GM12878 (cell line): ENCODE data around the gene FAM13C. TPM values are rescaled to one million over a fixed set of nuclear protein-coding genes. Genes with fewer than 3 reads are reported as not detected.

Source experiments
- ATAC-seq: fragments of 200-7000 bp; cut with Tn5 transposase; 3 replicates; pipeline ENCODE4 v1.9.1; 2020; ENCODE audit warnings: mild to moderate bottlenecking, moderate library complexity
- BruUV-seq: library from RNA; stranded (reverse); fragments of 400-500 nt; replicated peaks from 2 replicates; lab custom pipeline; 2021; lab: Mats Ljungman, UMichigan
- CTCF ChIA-PET: fragments of 300-600 bp; sonication (Branson Sonifier 250); formaldehyde crosslinking; extraction: SDS; loops from one replicate; lab custom pipeline; 2021; ENCODE audit warnings: inconsistent platforms; lab: Yijun Ruan, JAX
- POLR2A ChIA-PET: fragments of 350-600 bp; formaldehyde crosslinking; extraction: SDS; loops from one replicate; lab custom pipeline; 2021; ENCODE audit warnings: inconsistent platforms; lab: Charles Lee
- RAD21 ChIA-PET: fragments of 300-600 bp; sonication (Branson Sonifier 250); formaldehyde crosslinking; loops from one replicate; lab custom pipeline; 2023; ENCODE audit warnings: antibody characterized with exemption; ENCODE audit not compliant: unreplicated experiment; lab: Charles Lee
- SMC1A ChIA-PET: fragments of 300-600 bp; sonication (Branson Sonifier 250); formaldehyde crosslinking; loops from one replicate; lab custom pipeline; 2023; ENCODE audit not compliant: unreplicated experiment, uncharacterized antibody; lab: Charles Lee
- DNase-seq: peaks from one replicate; pipeline ENCODE4 v3.0.0-alpha.2; 2011; ENCODE audit warnings: low read depth, low spot score
- FAIRE-seq: peaks from 3 replicates; lab custom pipeline; 2011; peaks lifted over from hg19 to GRCh38; lab: Jason Lieb, UNC
- H2AFZ ChIP-seq: 2 replicates; pipeline ENCODE4 v1.6.0; 2011; ENCODE audit warnings: low read depth, low read length, control low read depth; ENCODE audit not compliant: control insufficient read depth
- H3K27ac ChIP-seq: 2 replicates; pipeline ENCODE4 v1.5.1; 2011; ENCODE audit warnings: control low read depth; ENCODE audit not compliant: control insufficient read depth, insufficient read depth
- H3K27me3 ChIP-seq, 2 experiments: replicated peaks in 1 of 2; 2 replicates each; pipeline versions ENCODE4 v1.6.0 to v1.6.1; 2011; ENCODE audit warnings: low read length in 1 of 2; ENCODE audit not compliant: control insufficient read depth in 2 of 2, insufficient read depth in 2 of 2
- H3K36me3 ChIP-seq, 2 experiments: 2 replicates each; pipeline ENCODE4 v1.5.1; 2011; ENCODE audit warnings: low read length in 1 of 2; ENCODE audit not compliant: control insufficient read depth in 2 of 2, insufficient read depth in 2 of 2
- H3K4me1 ChIP-seq: 2 replicates; pipeline ENCODE4 v1.6.1; 2011; ENCODE audit warnings: mild to moderate bottlenecking, low read length, moderate library complexity, mixed read lengths; ENCODE audit not compliant: control insufficient read depth, insufficient read depth
- H3K4me2 ChIP-seq: 2 replicates; pipeline ENCODE4 v1.6.0; 2011; ENCODE audit warnings: control low read depth; ENCODE audit not compliant: control insufficient read depth, insufficient read depth
- H3K4me3 ChIP-seq: fragments of 200-600 bp; sonication (generic); 2 replicates; pipeline ENCODE4 v1.5.1; 2016
- H3K79me2 ChIP-seq: 2 replicates; pipeline ENCODE4 v1.6.0; 2011; ENCODE audit warnings: low read length; ENCODE audit not compliant: control insufficient read depth, insufficient read depth
- H3K9ac ChIP-seq: 2 replicates; pipeline ENCODE4 v1.8.0; 2011; ENCODE audit warnings: low read length, control low read depth, mixed read lengths; ENCODE audit not compliant: control insufficient read depth, insufficient read depth
- H3K9me3 ChIP-seq: replicated peaks from 3 replicates; pipeline ENCODE4 v1.5.1; 2011; ENCODE audit warnings: mild to moderate bottlenecking, low read length; ENCODE audit not compliant: control insufficient read depth, insufficient read depth
- H4K20me1 ChIP-seq: 2 replicates; pipeline ENCODE4 v1.6.0; 2011; ENCODE audit not compliant: control insufficient read depth, insufficient read depth
- CBFB ChIP-seq: IDR thresholded peaks from 2 replicates; pipeline ENCODE4 v1.6.1; 2016; ENCODE audit warnings: antibody characterized with exemption, low read depth
- CBX3 ChIP-seq: fragments of 200-600 bp; sonication (generic); IDR thresholded peaks from 2 replicates; pipeline ENCODE4 v1.6.1; 2016; ENCODE audit warnings: low read depth, borderline replicate concordance
- POLR2AphosphoS2 ChIP-seq: IDR thresholded peaks from 2 replicates; pipeline ENCODE4 v1.6.1; 2011; ENCODE audit warnings: low read depth, mild to moderate bottlenecking, low read length, improper control_type of control experiment, moderate library complexity
- WGBS: methylation state at CpG from one replicate; pipeline ENCODE4 v1.1.6; 2016; ENCODE audit warnings: low lambda C conversion rate; ENCODE audit not compliant: insufficient replicate concordance, insufficient coverage; ENCODE audit errors: missing lambda C conversion rate; 5-methylcytosine and 5-hydroxymethylcytosine counted together
- in situ Hi-C: fragments of 300-500 bp; cut with MboI; formaldehyde crosslinking; loops from 9 replicates; pipeline ENCODE4 v1.14.3; 2018; ENCODE audit warnings: mixed read lengths
- intact Hi-C: fragments of 100-400 bp; cut with micrococcal nuclease; formaldehyde crosslinking; loops from one replicate; pipeline ENCODE4 v1.14.2; 2022; ENCODE audit not compliant: unreplicated experiment
- polyA plus RNA-seq, 11 experiments: library from polyadenylated mRNA; depleted of rRNA in 4 of 11; unstranded in 6 of 11; stranded (reverse) in 5 of 11; fragments of >200 nt; fragmentation: Nextera tagmentation in 4 of 11; fragmentation: Illumina TruSeq in 1 of 11; extraction: Ambion mirVana in 4 of 11; extraction: Trizol in 1 of 11; gene quantifications; 1 replicate in 1 of 11; 2 replicates in 10 of 11; pipeline versions ENCODE4 v1.2.1 to v1.2.3, GENCODE V29; 2011 to 2016; ENCODE audit warnings: inconsistent platforms in 2 of 11, missing spikeins in 2 of 11, low read depth in 1 of 11
- total RNA-seq, 4 experiments: library from RNA; depleted of rRNA in 3 of 4; stranded (reverse); fragments of >200 nt in 3 of 4; fragmentation: Illumina TruSeq in 1 of 4; extraction: Trizol in 1 of 4; gene quantifications; 2 replicates each; pipeline versions ENCODE4 v1.2.1 to v1.2.3, GENCODE V29; 2013 to 2021
- TF ChIP-seq, protein P1 (sequence below): fragments of 450-650 bp; IDR thresholded peaks from 2 replicates; pipeline ENCODE4 v1.6.1; 2016; ENCODE audit warnings: mild to moderate bottlenecking, moderate library complexity, borderline replicate concordance

The FAM13C gene
- total and polyA plus RNA-seq, 10 of the 15 experiments (the other 5 are each of a cell fraction or from before 2014, with no cell fraction given), result 0.04 to 0.31 (median 0.13) TPM; not detected in 5

DNA sequence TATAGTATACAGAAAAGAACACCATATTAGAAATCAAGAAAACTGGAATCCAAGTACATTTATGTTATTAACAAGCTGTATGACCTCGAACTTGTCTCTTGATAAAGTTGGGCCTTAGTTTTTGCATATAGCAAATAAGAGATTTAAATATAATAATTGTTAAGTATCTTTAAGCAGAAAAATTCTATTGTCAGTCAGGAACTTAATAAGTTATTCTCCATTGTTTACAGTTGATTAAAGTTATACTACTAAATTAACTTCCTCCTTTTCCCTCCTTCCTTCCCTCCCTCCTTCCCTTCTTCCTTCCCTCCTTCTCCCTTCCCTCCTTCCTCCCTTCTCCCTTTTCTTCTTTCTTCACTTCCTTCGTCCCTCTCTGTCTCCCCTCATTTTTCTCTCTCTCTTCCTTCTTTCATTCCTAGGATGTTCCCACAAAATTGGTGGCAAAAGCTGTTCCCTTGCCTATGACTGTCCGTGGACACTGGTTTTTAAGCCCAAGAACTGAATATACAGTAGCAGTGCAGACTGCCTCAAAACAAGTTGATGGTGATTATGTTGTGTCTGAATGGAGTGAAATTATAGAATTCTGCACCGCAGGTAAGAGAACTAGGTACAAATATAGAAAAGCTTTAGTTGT lies 126.2 kb downstream of the FAM13C start:
- H4K20me1 ChIP-seq, result no peaks in the 10 kb centered on the region
- BruUV-seq, result no TSS peak
- ChIA-PET CTCF (interaction anchor here (0.7 to 2.8 kb wide), 11 partner anchors 9 to 387 kb away, joined by 3 to 17 read pairs (median 3); no protein-coding TSS in a partner anchor), SMC1A (interaction anchor here (0.8 to 2.8 kb wide), 9 partner anchors 12 to 288 kb away, joined by 3 to 17 read pairs (median 4); no protein-coding TSS in a partner anchor), POLR2A (interaction anchor here (1.0 kb wide), 1 partner anchor 24 kb away, joined by 9 read pairs; no protein-coding TSS in a partner anchor), RAD21 (interaction anchor here (0.7 to 1.9 kb wide), 5 partner anchors 17 to 971 kb away, joined by 3 to 11 read pairs (median 3); no protein-coding TSS in a partner anchor)
- TF ChIP-seq CBX3 (no peak), POLR2AphosphoS2 (no peak), CBFB (no peak)
- TF ChIP-seq, protein P1, sequence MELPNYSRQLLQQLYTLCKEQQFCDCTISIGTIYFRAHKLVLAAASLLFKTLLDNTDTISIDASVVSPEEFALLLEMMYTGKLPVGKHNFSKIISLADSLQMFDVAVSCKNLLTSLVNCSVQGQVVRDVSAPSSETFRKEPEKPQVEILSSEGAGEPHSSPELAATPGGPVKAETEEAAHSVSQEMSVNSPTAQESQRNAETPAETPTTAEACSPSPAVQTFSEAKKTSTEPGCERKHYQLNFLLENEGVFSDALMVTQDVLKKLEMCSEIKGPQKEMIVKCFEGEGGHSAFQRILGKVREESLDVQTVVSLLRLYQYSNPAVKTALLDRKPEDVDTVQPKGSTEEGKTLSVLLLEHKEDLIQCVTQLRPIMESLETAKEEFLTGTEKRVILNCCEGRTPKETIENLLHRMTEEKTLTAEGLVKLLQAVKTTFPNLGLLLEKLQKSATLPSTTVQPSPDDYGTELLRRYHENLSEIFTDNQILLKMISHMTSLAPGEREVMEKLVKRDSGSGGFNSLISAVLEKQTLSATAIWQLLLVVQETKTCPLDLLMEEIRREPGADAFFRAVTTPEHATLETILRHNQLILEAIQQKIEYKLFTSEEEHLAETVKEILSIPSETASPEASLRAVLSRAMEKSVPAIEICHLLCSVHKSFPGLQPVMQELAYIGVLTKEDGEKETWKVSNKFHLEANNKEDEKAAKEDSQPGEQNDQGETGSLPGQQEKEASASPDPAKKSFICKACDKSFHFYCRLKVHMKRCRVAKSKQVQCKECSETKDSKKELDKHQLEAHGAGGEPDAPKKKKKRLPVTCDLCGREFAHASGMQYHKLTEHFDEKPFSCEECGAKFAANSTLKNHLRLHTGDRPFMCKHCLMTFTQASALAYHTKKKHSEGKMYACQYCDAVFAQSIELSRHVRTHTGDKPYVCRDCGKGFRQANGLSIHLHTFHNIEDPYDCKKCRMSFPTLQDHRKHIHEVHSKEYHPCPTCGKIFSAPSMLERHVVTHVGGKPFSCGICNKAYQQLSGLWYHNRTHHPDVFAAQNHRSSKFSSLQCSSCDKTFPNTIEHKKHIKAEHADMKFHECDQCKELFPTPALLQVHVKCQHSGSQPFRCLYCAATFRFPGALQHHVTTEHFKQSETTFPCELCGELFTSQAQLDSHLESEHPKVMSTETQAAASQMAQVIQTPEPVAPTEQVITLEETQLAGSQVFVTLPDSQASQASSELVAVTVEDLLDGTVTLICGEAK, result no peak
- no peak for DNase-seq
- no peaks in the 10 kb centered on the region for H3K36me3 ChIP-seq
- no peak overlapping the region for H3K4me2 ChIP-seq
- no peaks in the 10 kb centered on the region for H3K9me3 ChIP-seq
- no peak overlapping the region for H3K4me3 ChIP-seq
- H3K27me3 ChIP-seq, result no peaks in the 10 kb centered on the region
- H2AFZ ChIP-seq, result no peak overlapping the region
- H3K9ac ChIP-seq, result no peak overlapping the region
- H3K27ac ChIP-seq, result no peak overlapping the region
- intact Hi-C loops (no loop called here), in situ Hi-C loops (no loop called here)
- FAIRE-seq, result no peak
- no peak for ATAC-seq
- 6% methylated on average over 4 of the region's 4 CpGs for WGBS
- H3K4me1 ChIP-seq, result no peaks in the 10 kb centered on the region
- H3K79me2 ChIP-seq, result no peaks in the 10 kb centered on the region
